Stimulated activated naive B cell treated with anti-CD40 and anti-IgM and Interleukin-4, amounts not matched to agents 10 μg/mL and 1 μg/mL and 100 μg/mL, for 72 hours (primary cell): ENCODE data around the gene LDLRAD4.
"Not testable (repeated sequence)": the region's sequence is repeated elsewhere in the genome, so short reads cannot be mapped to it uniquely, and the experiment has no call there.

ENCODE experiments used
- ATAC-seq, 2 donors: fragments of 150-1000 bp; cut with Tn5 transposase; replicated peaks; 2 replicates each; pipeline ENCODE4 v1.10.0; 2021; ENCODE audit warnings: moderate library complexity in 1 of 2
- DNase-seq: peaks from one replicate; pipeline ENCODE4 v3.0.0; 2021
- H3K27ac Mint-ChIP-seq: one replicate; pipeline ENCODE4 v1.8.0; 2022; ENCODE audit warnings: mild to moderate bottlenecking, mixed read lengths
- H3K27me3 Mint-ChIP-seq, 2 donors: one replicate each; pipeline ENCODE4 v1.8.0; 2022; ENCODE audit warnings: mixed read lengths in 2 of 2
- H3K36me3 Mint-ChIP-seq, 2 donors: one replicate each; pipeline ENCODE4 v1.8.0; 2022; ENCODE audit warnings: mixed read lengths in 2 of 2, mild to moderate bottlenecking in 1 of 2
- H3K4me1 Mint-ChIP-seq, 2 donors: one replicate each; pipeline ENCODE4 v1.8.0; 2022; ENCODE audit warnings: mixed read lengths in 2 of 2, mild to moderate bottlenecking in 1 of 2
- H3K4me3 Mint-ChIP-seq, 2 donors: one replicate each; pipeline ENCODE4 v1.8.0; 2022; ENCODE audit warnings: mild to moderate bottlenecking in 2 of 2, mixed read lengths in 2 of 2, moderate library complexity in 1 of 2
- H3K9me3 Mint-ChIP-seq, 2 donors: one replicate each; pipeline ENCODE4 v1.8.0; 2022; ENCODE audit warnings: mixed read lengths in 2 of 2, mild to moderate bottlenecking in 1 of 2

Gene LDLRAD4

GRCh38 chr18:13605901-13606300 is 387.3 kb downstream of the LDLRAD4 start:
- no peak for DNase-seq
- Mint-ChIP-seq H3K27me3 (no peaks in the 10 kb centered on the region), H3K4me3 (no peak overlapping the region), H3K4me1 (peaks cover 19 to 38% of the 10 kb centered on the region in 2 donors), H3K27ac (no peak overlapping the region), H3K9me3 (no peaks in the 10 kb centered on the region), H3K36me3 (no peaks in the 10 kb centered on the region)
- ATAC-seq: no peak

DNA sequence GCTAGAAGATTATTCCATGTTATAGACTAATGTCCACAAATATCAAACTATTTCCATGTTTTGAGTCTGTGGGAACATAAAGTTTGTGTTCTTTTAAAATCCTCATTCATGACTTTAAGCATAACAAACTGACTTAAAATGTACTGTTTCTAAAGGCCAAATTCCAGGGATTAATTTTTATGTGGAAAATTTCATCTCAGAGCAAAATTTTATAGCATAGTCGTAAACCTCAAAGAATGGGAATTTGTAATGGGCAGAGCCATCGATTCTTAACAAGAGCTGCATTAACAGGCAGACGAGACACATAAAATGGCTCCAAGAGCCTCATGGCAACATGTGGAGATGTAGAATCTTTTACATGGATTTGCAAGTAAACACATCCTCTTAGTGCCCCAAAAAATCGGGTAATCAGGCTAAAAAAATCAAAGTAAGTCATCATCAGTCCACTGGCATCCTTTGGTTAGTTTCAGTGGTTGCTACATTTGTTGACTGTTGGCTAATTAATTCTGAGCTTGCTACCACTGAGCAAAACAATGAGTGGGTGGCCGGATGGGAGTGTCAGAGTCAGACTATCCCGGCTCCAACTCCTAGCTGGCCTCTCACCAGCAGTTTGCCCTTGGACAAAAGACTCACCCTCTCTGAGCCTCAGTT is 388.2 kb downstream of the LDLRAD4 start:
- H3K4me3 Mint-ChIP-seq: no peak overlapping the region
- H3K4me1 Mint-ChIP-seq: peaks cover 23 to 39% of the 10 kb centered on the region in 2 donors
- H3K27ac Mint-ChIP-seq: no peak overlapping the region
- DNase-seq: no peak
- no peak for ATAC-seq
- H3K27me3 Mint-ChIP-seq: no peaks in the 10 kb centered on the region
- peaks cover 1 to 4% of the 10 kb centered on the region in 2 donors for H3K36me3 Mint-ChIP-seq
- H3K9me3 Mint-ChIP-seq: no peaks in the 10 kb centered on the region

DNA sequence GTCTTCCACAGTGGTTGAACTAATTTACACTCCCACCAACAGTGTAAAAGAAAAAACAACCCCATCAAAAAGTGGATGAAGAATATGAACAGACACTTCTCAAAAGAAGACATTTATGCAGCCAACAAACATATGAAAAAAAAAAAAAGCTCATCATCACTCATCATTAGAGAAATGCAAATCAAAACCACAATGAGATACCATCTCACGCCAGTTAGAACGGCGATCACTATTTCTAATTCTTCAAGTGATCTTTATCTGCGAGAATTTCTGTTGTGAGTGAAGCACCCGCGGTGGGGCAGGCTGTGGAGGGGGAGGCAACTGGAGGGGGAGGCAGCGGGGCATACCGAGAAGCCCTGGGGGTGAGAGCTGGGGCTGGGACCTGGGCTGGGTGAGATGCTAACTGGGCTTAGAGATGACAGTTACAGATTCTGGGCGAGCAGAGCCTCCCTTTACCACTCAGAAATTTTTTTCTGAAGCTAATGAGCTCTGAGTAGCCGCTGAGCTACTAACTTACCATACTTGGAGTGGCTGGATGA is 389.5 kb downstream of the LDLRAD4 start:
- not testable (repeated sequence) for H3K27me3 Mint-ChIP-seq, ATAC-seq, H3K9me3 Mint-ChIP-seq, DNase-seq
- Mint-ChIP-seq H3K4me3 (peak overlapping the region in 1 of 2 donors; percentile 19), H3K36me3 (peaks cover 1 to 16% of the 10 kb centered on the region in 2 donors), H3K27ac (peak overlapping the region; percentile 89), H3K4me1 (peaks cover 33 to 52% of the 10 kb centered on the region in 2 donors)

DNA sequence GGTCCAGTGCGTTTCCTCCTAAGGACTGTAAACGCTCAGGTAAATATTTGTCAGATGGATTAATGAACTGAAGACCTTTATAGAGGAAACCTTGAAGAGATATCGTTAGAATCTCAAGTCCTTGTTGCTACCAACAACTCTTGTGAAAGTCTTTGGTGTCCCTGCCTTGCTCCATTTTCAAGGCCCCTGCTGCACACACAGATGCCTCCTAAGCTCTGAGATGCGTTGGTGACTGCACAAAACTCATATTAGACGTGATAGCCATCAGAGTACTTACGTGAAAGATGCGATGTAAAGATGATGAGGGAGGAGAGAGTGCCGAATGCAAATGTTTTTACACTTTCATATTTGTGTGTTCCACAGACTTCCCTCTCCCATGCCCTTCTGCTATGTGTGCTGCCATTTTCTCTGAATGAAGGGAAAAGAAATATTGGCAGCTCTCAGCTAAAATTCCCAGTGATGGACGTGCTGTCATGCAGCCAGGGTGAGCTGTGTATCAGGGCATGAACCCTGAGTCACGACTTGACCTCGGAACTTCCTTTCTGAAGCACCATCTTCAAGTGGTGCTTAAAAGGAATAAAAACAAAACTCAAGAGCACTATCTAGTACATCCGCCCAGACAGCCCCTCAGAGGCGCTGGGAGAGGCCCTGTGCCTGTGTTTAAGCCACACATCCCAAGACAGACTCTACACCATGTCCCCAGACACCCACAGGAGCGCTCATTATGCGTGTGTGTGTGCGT is 390.4 kb downstream of the LDLRAD4 start:
- peak overlapping the region; percentile 93 for H3K27ac Mint-ChIP-seq
- ATAC-seq: no peak
- peak overlapping the region in 1 of 2 donors; percentile 48 for H3K4me3 Mint-ChIP-seq

GRCh38 chr18:13610555-13611141 is 392.1 kb downstream of the LDLRAD4 start:
- H3K4me3 Mint-ChIP-seq: peak overlapping the region; percentile 83 to 87
- H3K27me3 Mint-ChIP-seq: no peaks in the 10 kb centered on the region
- peak overlapping the region; percentile 98 for H3K27ac Mint-ChIP-seq
- DNase-seq (no peak), ATAC-seq (no peak)
- peaks cover 53 to 77% of the 10 kb centered on the region in 2 donors for H3K4me1 Mint-ChIP-seq
- H3K36me3 Mint-ChIP-seq: peaks cover 10 to 40% of the 10 kb centered on the region in 2 donors
- no peaks in the 10 kb centered on the region for H3K9me3 Mint-ChIP-seq

More for the DNA sequence above, 390.4 kb downstream of the LDLRAD4 start:
- peaks cover 39 to 61% of the 10 kb centered on the region in 2 donors for H3K4me1 Mint-ChIP-seq
- no peaks in the 10 kb centered on the region for H3K27me3 Mint-ChIP-seq
- H3K36me3 Mint-ChIP-seq: peaks cover 1 to 25% of the 10 kb centered on the region in 2 donors
- no peak for DNase-seq
- H3K9me3 Mint-ChIP-seq: no peaks in the 10 kb centered on the region

- ATAC-seq (peak; percentile 46 to 52), DNase-seq (peak; percentile 79)
- Mint-ChIP-seq H3K27me3 (no peaks in the 10 kb centered on the region), H3K9me3 (no peaks in the 10 kb centered on the region), H3K4me1 (peaks cover 57 to 83% of the 10 kb centered on the region in 2 donors), H3K36me3 (peaks cover 13 to 44% of the 10 kb centered on the region in 2 donors), H3K27ac (peak overlapping the region; percentile 98), H3K4me3 (peak overlapping the region; percentile 83 to 87)
These were observed 392.6 kb downstream of the LDLRAD4 start for GRCh38 chr18:13611142-13611600.

- no peaks in the 10 kb centered on the region for H3K27me3 Mint-ChIP-seq
- H3K9me3 Mint-ChIP-seq: no peaks in the 10 kb centered on the region
- H3K27ac Mint-ChIP-seq: peak overlapping the region; percentile 98
- peaks cover 60 to 88% of the 10 kb centered on the region in 2 donors for H3K4me1 Mint-ChIP-seq
- peak overlapping the region; percentile 83 to 87 for H3K4me3 Mint-ChIP-seq
- peaks cover 17 to 47% of the 10 kb centered on the region in 2 donors for H3K36me3 Mint-ChIP-seq
- ATAC-seq (peak; percentile 2), DNase-seq (peak; percentile 27)
These were observed 393.1 kb downstream of the LDLRAD4 start for GRCh38 chr18:13611601-13612195.

DNA sequence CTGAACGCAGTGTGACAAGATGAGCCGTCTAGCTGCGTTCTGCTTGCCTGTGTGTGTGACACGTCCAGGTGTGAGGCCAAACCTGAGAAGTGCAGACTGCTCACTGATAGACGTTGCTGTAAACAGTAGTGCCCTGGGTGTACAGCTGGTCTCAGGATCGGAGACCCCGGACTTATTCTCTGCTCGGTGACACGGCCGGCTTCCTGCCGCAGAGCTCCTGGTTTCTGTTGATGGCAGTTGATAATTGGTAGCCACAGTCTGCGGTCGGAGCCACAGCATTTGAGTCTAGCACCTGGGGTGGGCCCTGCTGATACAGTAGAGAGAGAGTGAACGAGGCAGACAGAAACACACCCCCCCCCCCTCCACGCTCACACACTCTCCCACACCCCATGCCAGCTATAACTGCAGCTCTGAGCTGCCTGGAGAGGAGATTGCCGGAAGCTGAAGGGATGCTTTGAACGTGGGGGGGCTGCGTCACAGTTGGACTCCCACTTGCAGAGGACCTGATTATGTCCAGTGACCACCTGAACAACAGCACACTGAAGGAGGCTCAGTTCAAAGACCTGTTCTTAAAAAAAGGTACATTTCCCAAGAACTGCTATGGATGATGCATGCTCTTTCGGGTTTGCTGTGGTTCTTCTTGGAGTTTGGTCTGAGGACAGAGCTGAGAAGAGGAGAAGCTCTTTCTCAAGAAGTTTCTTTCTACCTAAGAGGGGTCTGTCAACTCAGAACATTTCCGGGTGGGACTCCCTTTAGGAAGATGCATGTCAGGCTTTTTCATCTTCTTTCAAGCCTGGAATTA is 393.8 kb downstream of the LDLRAD4 start:
- DNase-seq (peak; percentile 84), ATAC-seq (peak; percentile 58 to 66)
- H3K4me1 Mint-ChIP-seq: peaks cover 62 to 95% of the 10 kb centered on the region in 2 donors
- H3K27ac Mint-ChIP-seq: peak overlapping the region; percentile 98
- peak overlapping the region; percentile 83 to 87 for H3K4me3 Mint-ChIP-seq
- no peaks in the 10 kb centered on the region for H3K27me3 Mint-ChIP-seq
- H3K36me3 Mint-ChIP-seq: peaks cover 17 to 47% of the 10 kb centered on the region in 2 donors
- H3K9me3 Mint-ChIP-seq: no peaks in the 10 kb centered on the region

DNA sequence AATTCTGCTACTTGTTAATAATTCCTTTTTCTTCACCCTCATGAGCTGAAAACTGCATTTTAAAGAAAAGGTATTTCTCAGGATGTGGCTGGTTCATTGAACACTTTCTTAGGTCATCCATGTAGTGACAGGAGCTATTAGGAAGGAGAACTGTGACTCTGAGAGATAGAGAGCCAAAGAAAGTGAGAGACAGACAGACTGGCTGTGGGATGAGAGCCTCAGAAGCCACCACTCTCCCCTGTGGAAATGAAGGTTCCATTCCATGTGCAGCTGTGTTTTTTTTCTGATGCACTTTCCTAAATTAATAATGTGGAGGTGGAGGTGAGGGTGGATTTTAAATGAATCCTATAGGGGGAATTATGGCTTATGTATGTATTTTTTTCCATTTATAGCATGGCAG is 394.5 kb downstream of the LDLRAD4 start:
- Mint-ChIP-seq H3K27ac (peak overlapping the region; percentile 98), H3K27me3 (no peaks in the 10 kb centered on the region), H3K4me3 (peak overlapping the region; percentile 83 to 87), H3K4me1 (peaks cover 66 to 95% of the 10 kb centered on the region in 2 donors), H3K9me3 (no peaks in the 10 kb centered on the region), H3K36me3 (peaks cover 20 to 47% of the 10 kb centered on the region in 2 donors)
- DNase-seq: no peak
- no peak for ATAC-seq

DNA sequence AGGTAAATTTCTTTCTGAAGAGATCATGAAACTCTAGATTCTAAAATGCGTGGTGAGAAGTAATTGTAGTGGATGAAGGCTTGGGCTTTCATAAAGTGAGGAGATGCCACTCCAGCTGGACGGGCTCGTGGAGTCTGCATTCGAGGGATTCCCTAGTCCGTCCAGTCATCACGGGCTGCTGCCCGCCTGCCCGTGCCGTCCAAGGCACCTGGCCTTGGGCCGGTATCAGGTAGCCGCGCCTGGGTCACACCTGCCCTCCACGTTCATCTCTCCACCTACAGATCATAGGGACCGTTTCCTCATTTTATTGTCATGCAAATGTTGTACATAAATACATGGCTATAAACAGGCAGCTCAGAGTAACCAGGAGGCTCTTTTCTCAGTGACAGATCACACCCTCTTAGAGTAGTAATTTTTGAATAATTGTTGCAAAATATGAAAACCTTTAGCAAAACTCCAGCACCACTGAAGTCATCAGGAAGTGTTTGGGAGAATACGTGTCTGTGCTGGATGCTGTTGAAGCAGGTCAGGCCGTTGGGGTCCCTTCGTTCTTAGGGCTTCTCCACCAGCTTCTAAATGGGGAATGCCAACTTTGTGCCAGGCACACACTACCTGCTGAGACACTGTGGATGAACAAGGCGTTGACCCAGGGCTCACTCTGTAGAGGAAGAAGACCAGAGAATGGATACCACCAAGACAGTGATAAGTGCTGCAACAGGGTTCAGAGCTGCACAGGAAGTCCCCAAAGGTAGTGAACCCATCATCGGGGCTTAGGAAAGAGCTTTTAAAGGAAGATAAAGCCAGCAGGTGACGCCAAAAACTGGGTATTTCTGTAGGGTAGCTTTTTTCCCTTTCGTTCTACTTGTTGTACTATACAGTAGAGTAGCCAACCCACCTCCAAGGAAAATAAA is 395.3 kb downstream of the LDLRAD4 start:
- peak; percentile 28 to 44 for ATAC-seq
- H3K27ac Mint-ChIP-seq: peak overlapping the region; percentile 98

DNA sequence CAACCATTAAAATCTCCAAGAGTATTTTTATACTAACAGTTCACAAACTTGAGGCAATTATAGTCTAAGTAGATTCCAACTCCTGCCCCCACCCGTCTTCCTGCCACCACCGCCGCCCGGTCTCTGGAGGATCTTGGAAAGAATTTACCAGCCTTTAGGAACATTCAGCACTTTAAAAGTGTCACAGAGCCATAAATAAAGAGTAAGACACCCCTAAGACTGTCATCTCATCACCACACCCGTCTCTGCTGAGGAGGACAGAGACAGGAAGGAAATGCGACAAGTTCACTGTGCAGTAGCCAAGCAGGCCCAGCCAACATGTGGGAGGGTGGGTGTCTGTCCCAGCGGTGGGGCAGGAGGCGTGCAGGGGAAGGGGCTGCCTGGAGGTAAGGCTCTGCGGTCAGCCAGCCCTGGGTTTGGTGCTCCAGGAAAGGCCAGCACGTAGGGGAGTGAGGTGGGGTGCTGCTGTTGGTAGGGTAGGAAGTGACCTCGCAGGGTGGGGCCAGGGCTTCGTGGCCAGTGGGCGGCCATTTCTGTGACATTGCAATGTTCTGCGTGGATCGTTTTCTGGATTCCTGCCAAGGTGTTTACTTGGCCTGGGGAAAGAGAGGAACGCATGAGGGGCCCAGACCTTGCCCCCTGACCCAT is 396.2 kb downstream of the LDLRAD4 start:
- Mint-ChIP-seq H3K27ac (peak overlapping the region; percentile 98), H3K9me3 (no peaks in the 10 kb centered on the region), H3K27me3 (no peaks in the 10 kb centered on the region), H3K4me1 (peaks cover 63 to 91% of the 10 kb centered on the region in 2 donors), H3K4me3 (peak overlapping the region; percentile 83 to 87), H3K36me3 (peaks cover 22 to 54% of the 10 kb centered on the region in 2 donors)
- DNase-seq: peak; percentile 55
- peak; percentile 8 for ATAC-seq

More for the DNA sequence above, 395.3 kb downstream of the LDLRAD4 start:
- Mint-ChIP-seq H3K9me3 (no peaks in the 10 kb centered on the region), H3K27me3 (no peaks in the 10 kb centered on the region), H3K36me3 (peaks cover 20 to 52% of the 10 kb centered on the region in 2 donors), H3K4me1 (peaks cover 66 to 95% of the 10 kb centered on the region in 2 donors), H3K4me3 (peak overlapping the region; percentile 83 to 87)
- peak; percentile 45 for DNase-seq

DNA sequence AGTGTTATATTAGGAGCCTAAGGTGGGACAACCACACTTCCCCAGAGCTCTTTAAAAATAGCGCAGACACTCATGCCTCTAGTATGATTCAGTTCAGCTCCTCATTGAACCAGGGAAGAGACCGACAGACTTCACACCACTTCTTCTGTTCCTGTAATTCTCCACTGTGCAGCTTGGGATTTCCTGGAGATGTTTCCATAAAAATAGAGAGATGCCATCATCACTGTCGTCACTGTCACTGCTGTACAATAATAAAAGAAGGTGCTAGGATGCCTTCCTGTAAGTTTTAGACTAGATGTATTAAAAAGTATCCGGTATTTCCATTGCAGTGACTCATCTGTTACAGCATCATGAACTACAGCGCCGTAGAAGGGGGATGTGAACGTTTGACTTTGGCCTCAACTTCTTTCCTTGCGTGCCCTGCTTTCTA is 396.9 kb downstream of the LDLRAD4 start:
- peak overlapping the region; percentile 98 for H3K27ac Mint-ChIP-seq
- no peaks in the 10 kb centered on the region for H3K27me3 Mint-ChIP-seq
- H3K4me3 Mint-ChIP-seq: peak overlapping the region; percentile 83 to 87
- H3K4me1 Mint-ChIP-seq: peaks cover 70 to 94% of the 10 kb centered on the region in 2 donors
- no peaks in the 10 kb centered on the region for H3K9me3 Mint-ChIP-seq
- no peak for DNase-seq
- no peak for ATAC-seq
- peaks cover 27 to 60% of the 10 kb centered on the region in 2 donors for H3K36me3 Mint-ChIP-seq
